Measurements from ENCODE around the gene TSSC4. TPM values are rescaled to one million over a fixed set of nuclear protein-coding genes. Genes with fewer than 3 reads are reported as not detected.

The TSSC4 gene
- total RNA-seq, 1 donor from 2014 or later = 38.8 TPM

DNA sequence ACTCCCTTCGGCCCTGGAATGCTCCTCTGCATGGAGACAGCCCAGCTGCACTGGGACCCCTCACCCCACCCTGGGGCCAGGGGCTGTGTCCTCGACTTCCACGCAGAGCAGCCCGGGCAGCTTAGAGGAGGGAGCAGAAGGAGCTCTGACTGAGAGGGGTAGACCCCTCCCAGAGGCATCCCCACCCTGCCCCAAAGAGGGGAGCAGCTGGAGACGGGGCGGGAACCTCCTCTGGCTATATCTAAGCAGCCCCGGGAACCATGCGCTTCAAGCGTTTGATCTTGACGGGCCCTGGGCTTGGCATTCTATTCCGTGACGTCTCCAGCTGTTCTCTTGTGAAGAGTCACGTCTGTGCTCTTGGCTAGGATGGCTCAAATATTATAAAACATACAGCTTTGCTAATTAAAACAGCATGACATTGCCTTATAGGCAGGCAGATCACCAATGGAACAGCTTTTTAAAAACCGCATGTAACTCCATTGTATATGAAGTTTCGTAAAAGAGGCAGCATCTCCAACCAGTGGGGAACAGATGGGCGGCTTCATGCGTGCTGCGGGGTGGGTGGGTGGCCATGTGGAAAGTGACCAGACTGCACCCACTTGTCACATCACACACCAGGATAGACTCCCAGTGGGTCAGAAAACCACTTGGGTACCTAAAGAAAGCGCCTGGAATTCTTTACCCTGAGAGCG lies 51.9 kb downstream of the TSSC4 start:
- Histone ChIP-seq H3K4me3 (no peak overlapping the region), H3K27ac (no peak overlapping the region), H3K4me1 (peaks cover 6% of the 10 kb centered on the region), H3K36me3 (no peaks in the 10 kb centered on the region), H3K9me3 (no peaks in the 10 kb centered on the region), H3K27me3 (ENCODE audit: low read depth) (no peaks in the 10 kb centered on the region)
- intact Hi-C loops (cut with DNase I) = no loop called here
- no peak for ATAC-seq
- TF ChIP-seq CTCF (IDR thresholded peaks at IDR 0.05) = no peak
- DNase-seq = no peak

DNA sequence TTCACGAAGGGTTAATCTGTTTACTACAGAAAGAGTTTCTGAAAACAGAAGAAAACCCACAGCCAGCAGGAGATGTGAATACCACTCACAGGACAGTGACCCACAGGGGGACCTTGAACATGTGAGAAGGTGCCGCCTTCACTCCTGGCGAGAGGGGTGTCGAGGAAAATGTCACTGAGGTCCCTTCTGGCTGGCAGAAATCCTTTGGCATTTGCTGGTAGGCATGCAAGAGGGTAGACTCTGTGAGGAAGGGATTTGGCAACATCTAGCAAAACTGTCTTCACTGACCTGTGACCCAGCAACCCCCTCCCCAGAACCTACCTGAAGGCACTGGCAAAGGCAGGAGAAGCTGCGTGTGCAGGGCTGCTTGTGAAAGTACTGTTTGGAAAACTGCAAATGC lies 52.9 kb downstream of the TSSC4 start:
- TF ChIP-seq CTCF (IDR thresholded peaks at IDR 0.05) = no peak
- no peak overlapping the region for H3K4me3 ChIP-seq
- no peak for DNase-seq
- ATAC-seq = no peak
- no peaks in the 10 kb centered on the region for H3K4me1 ChIP-seq
- H3K9me3 ChIP-seq = no peaks in the 10 kb centered on the region
- no peaks in the 10 kb centered on the region for H3K27me3 ChIP-seq (ENCODE audit: low read depth)
- intact Hi-C loops (cut with DNase I) = no loop called here
- no peak overlapping the region for H3K27ac ChIP-seq
- no peaks in the 10 kb centered on the region for H3K36me3 ChIP-seq

Other genes with a start within 250 kb of the TSSC4 start
- not detected for gene INS, start 239.5 kb upstream of the TSSC4 start, total RNA-seq
- gene TH, start 228.9 kb upstream of the TSSC4 start, total RNA-seq = not detected
- gene ASCL2, start 130.2 kb upstream of the TSSC4 start, total RNA-seq = 1.7 TPM
- 12.1 TPM for gene C11orf21, start 98.8 kb upstream of the TSSC4 start, total RNA-seq
- 12.5 TPM for gene TSPAN32, start 98.7 kb upstream of the TSSC4 start, total RNA-seq
- 850 TPM for gene CD81, start 23.4 kb upstream of the TSSC4 start, total RNA-seq
- not detected for gene TRPM5, start 43.8 kb downstream of the TSSC4 start, total RNA-seq
- gene KCNQ1, start 44.3 kb downstream of the TSSC4 start, total RNA-seq = 51.0 TPM

Data from lower lobe of right lung (tissue), 2 donors.